GM12873 (cell line): ENCODE measurements around the gene FAM20C.

Experiments
- CTCF ChIP-seq: IDR thresholded peaks from 2 replicates; pipeline ENCODE4 v1.5.1; 2012; ENCODE audit warnings: low read depth, mild to moderate bottlenecking, moderate library complexity, low read length, control low read depth; ENCODE audit not compliant: insufficient read depth; ENCODE audit errors: missing control alignments

The FAM20C gene

GRCh38 chr7:236967-237366 lies 44.6 kb downstream of the FAM20C start:
- TF ChIP-seq CTCF, result no peak

DNA sequence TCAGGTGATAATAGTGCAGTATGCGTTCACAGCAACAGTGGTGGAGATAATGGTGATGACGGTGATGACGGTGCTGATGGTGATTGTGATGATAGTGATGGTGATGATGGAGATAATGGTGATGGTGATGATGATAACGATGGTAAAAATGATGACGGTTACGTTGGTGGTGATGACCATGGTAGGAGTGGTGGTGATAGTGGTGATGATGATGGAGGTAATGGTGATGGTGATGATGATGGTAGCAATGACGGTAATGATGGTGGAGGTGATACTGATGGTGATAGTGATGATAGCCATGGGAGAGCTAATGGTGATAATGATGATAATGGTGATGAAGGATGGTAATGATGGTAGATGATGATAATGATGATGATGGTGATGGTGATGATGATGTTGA lies 45.0 kb downstream of the FAM20C start:
- no peak for TF ChIP-seq CTCF

DNA sequence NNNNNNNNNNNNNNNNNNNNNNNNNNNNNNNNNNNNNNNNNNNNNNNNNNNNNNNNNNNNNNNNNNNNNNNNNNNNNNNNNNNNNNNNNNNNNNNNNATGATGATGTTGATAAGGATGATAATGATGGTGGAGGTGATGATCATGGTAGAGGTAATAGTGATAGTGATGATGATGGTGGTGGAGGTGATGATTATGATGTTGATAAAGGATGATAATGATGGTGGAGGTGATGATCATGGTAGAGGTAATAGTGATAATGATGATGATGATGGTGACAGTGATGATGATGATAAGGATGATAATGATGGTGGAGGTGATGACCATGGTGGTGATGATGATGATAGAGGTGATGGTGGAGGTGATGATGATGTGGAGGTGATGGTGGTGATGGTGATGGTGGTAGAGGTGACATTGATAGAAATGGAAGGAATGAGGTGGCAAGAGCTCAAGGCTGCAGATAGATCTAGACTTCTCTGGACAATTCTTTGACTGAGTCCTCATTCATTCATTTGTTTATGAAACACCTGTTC lies 47.8 kb downstream of the FAM20C start:
- TF ChIP-seq CTCF, result no peak

DNA sequence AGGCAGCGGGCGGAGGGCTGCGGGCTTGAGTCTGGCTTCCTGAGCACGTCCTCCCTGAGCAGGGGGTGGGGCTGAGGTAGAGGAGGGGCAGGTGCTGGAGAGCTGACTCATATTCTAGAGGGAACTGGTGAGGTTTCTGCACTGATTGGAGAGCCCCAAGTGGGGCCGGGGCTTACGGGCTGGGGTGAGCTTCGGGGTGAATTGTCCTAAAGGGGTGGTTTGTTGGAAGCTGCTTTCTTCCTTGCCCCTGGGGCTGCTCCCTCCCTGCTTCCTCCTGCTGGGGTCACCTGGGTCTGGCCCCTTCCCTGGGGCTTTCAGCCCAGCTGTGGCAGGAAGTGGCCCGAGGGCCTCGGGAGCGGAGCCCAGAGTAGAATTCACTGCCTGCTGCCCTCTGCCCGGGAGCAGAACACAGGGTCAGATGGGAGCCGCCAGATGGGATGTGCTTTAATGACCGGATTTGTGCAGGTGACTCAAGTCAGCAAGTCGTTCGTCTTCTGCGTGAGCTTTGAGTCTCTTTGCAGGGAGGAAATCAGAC lies 48.6 kb downstream of the FAM20C start:
- no peak for TF ChIP-seq CTCF

DNA sequence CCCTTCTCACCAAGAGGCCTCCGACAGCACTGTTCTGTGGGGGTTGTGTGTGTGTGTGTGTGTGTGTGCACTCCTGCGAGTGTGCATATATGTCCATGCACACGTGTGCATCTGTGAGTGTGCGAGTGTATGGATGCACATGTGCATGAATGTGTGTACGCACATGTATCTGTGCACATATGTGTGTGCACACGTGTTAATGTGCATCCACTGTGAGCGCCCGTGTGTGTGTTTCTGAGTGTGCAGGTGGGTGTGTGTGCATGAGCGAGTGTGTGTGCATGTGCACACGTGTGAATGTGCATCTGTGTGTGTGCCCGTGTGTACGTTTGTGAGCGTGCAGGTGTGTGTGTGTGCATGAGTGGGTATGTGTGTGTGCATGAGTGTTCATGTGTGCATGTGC lies 49.1 kb downstream of the FAM20C start:
- TF ChIP-seq CTCF, result no peak

GRCh38 chr7:244974-245373 lies 52.6 kb downstream of the FAM20C start:
- TF ChIP-seq CTCF, result no peak

GRCh38 chr7:245574-246295 lies 53.4 kb downstream of the FAM20C start:
- TF ChIP-seq CTCF, result no peak
